Stomach (tissue), 9 donors: ENCODE results near the gene EDN1. TPM values are rescaled to one million over a fixed set of nuclear protein-coding genes. Genes with fewer than 3 reads are reported as not detected.

Experiments
- DNase-seq, 2 donors: peaks; one replicate each; pipeline versions ENCODE4 v3.0.0 to v3.0.0-alpha.2; 2013 to 2019
- H3K27ac ChIP-seq, 5 donors: fragments of 200-600 bp in 4 of 5; sonication (generic) in 4 of 5; one replicate each; pipeline ENCODE4 v1.5.1; 2013 to 2019; ENCODE audit warnings: mild to moderate bottlenecking in 1 of 5, moderate library complexity in 1 of 5
- H3K27me3 ChIP-seq, 3 donors: fragments of 200-600 bp; sonication (generic); one replicate each; pipeline ENCODE4 v1.5.1; 2017 to 2019; ENCODE audit warnings: mixed run types in 1 of 3
- H3K36me3 ChIP-seq, 4 donors: fragments of 200-600 bp; sonication (generic); 1 replicate in 3 of 4; 2 replicates in 1 of 4; pipeline ENCODE4 v1.5.1; 2016 to 2019
- H3K4me1 ChIP-seq, 4 donors: fragments of 200-600 bp; sonication (generic); one replicate each; pipeline ENCODE4 v1.5.1; 2016 to 2019
- H3K4me3 ChIP-seq, 4 donors: fragments of 200-600 bp; sonication (generic) in 3 of 4; one replicate each; pipeline ENCODE4 v1.5.1; 2016 to 2019; ENCODE audit warnings: mild to moderate bottlenecking in 1 of 4
- H3K9me3 ChIP-seq, 4 donors: fragments of 200-600 bp; sonication (generic); one replicate each; pipeline ENCODE4 v1.5.1; 2016 to 2019
- CTCF ChIP-seq, 7 experiments: fragments of 450-650 bp in 4 of 7; fragments of 200-600 bp in 3 of 7; sonication (generic) in 3 of 7; IDR thresholded peaks; one replicate each; pipeline ENCODE4 v1.5.1; 2016 to 2019; ENCODE audit warnings: antibody characterized with exemption in 7 of 7, control low read depth in 2 of 7, mild to moderate bottlenecking in 1 of 7
- EP300 ChIP-seq: sonication (generic); formaldehyde crosslinking; IDR thresholded peaks from one replicate; pipeline ENCODE4 v1.6.1; 2017; ENCODE audit warnings: antibody characterized with exemption
- POLR2A ChIP-seq, 4 donors: fragments of 450-650 bp; IDR thresholded peaks; one replicate each; pipeline ENCODE4 v1.6.1; 2016; ENCODE audit warnings: antibody characterized with exemption in 4 of 4, control low read depth in 2 of 4, mild to moderate bottlenecking in 1 of 4, moderate library complexity in 1 of 4
- POLR2AphosphoS5 ChIP-seq, 3 donors: sonication (generic); formaldehyde crosslinking; IDR thresholded peaks; one replicate each; pipeline ENCODE4 v1.6.1; 2016; ENCODE audit warnings: antibody characterized with exemption in 3 of 3
- WGBS, 5 donors: extraction: QIAGEN DNeasy Blood & Tissue Kit in 3 of 5; methylation state at CpG; one replicate each; pipeline versions ENCODE4 v1.1.5 to v1.1.7; 2013 to 2018; 5-methylcytosine and 5-hydroxymethylcytosine counted together
- intact Hi-C: fragments of 100-400 bp; cut with DNase I; formaldehyde crosslinking; loops from one replicate; pipeline ENCODE4 v1.15.1; 2023; ENCODE audit warnings: low total_unique reads
- polyA plus RNA-seq, 3 donors: library from polyadenylated mRNA; stranded (reverse); fragments of 200-250 nt; gene quantifications; one replicate each; pipeline ENCODE4 v1.2.3, GENCODE V29; 2013
- total RNA-seq, 5 donors: library from RNA; depleted of rRNA; stranded (reverse); fragments of >200 nt; gene quantifications; one replicate each; pipeline versions ENCODE4 v1.1.0 to v1.2.3, GENCODE V29; 2014 to 2016
- donor health status: healthy with polysubstance abuse.
- donor health status: Bipolar disorder and iron deficiency.
- donor health status: healthy.

Gene EDN1
- total and polyA plus RNA-seq, 8 donors, result 0.58 to 95.1 (median 12.6) TPM

- Histone ChIP-seq H3K27ac (peak overlapping the region in 1 of 5 donors; percentile 64), H3K36me3 (no peaks in the 10 kb centered on the region), H3K27me3 (no peaks in the 10 kb centered on the region), H3K4me1 (peaks cover 0 to 20% (median 13%) of the 10 kb centered on the region in 4 donors), H3K4me3 (no peak overlapping the region), H3K9me3 (no peaks in the 10 kb centered on the region)
- 45 to 65% (median 55%) methylated on average over 7 of the region's 7 CpGs for WGBS, 5 donors
- no peak for DNase-seq
- TF ChIP-seq POLR2A (IDR thresholded peaks at IDR 0.05) (no peak), POLR2AphosphoS5 (IDR thresholded peaks at IDR 0.05) (peak in 1 of 3 donors; percentile 21)
- intact Hi-C loops, result no loop called here
These were observed 8.1 kb downstream of the EDN1 start for GRCh38 chr6:12298017-12298978.

DNA sequence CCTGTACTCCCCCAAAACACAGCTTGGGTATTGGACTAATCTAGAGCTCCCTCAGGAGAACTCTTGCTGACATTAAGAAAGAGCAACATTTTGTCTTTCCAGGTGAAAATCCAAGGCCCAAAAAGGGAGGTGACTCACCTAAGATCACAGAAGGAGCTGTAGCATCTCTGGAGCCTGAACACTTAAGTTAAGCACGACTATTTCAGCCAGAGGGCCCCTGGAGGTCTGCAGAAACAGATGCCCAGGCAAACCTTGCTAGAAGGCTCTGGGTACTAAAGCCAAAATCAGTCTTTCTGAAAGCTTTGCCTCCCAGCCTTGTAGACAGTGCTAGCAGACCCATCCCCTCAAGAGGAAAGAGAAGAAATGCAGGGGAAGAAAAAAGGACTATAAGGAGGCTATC, 8.8 kb downstream of the EDN1 start:
- H3K4me3 ChIP-seq, result no peak overlapping the region
- TF ChIP-seq EP300, result no peak
- TF ChIP-seq POLR2AphosphoS5 (IDR thresholded peaks at IDR 0.05), result no peak
- no peak for TF ChIP-seq POLR2A (IDR thresholded peaks at IDR 0.05)
- no peak for TF ChIP-seq CTCF (IDR thresholded peaks at IDR 0.05)
- H3K36me3 ChIP-seq, result no peaks in the 10 kb centered on the region
- H3K27me3 ChIP-seq, result no peaks in the 10 kb centered on the region
- DNase-seq, result no peak
- H3K4me1 ChIP-seq, result peaks cover 0 to 18% (median 13%) of the 10 kb centered on the region in 4 donors
- 75 to 86% (median 78%) methylated on average over 1 of the region's 1 CpG for WGBS, 5 donors
- intact Hi-C loops, result no loop called here
- H3K27ac ChIP-seq, result peak overlapping the region in 1 of 5 donors; percentile 64
- no peaks in the 10 kb centered on the region for H3K9me3 ChIP-seq

- intact Hi-C loops, result no loop called here
- TF ChIP-seq CTCF (IDR thresholded peaks at IDR 0.05) (no peak), POLR2AphosphoS5 (IDR thresholded peaks at IDR 0.05) (no peak), POLR2A (IDR thresholded peaks at IDR 0.05) (no peak), EP300 (no peak)
- H3K9me3 ChIP-seq, result no peaks in the 10 kb centered on the region
- peaks cover 0 to 7% (median 6%) of the 10 kb centered on the region in 4 donors for H3K4me1 ChIP-seq
- H3K36me3 ChIP-seq, result no peaks in the 10 kb centered on the region
- H3K27ac ChIP-seq, result no peak overlapping the region
- no peak overlapping the region for H3K4me3 ChIP-seq
- H3K27me3 ChIP-seq, result no peaks in the 10 kb centered on the region
- no peak for DNase-seq
- 94 to 98% (median 96%) methylated on average over 3 of the region's 3 CpGs for WGBS, 5 donors
These were observed 10.9 kb downstream of the EDN1 start for GRCh38 chr6:12301018-12301417.

DNA sequence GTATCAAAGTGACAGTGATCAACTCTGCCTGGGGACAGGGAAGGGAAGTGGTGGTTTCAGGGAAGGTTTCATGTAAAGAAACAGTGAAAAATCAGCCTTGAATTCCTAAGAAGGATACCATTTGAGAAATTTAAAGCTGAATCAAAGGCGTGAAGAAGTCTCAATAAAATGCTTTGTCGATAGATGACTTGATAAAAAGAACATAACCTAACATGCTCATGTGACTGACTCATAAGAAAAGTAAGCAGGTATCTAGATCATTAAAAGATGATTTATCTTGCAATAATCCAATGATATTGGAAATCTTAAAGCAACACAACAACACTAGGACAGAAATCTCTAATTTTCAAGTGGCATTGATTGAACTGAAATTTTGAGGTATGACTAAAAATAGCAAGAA, 14.3 kb downstream of the EDN1 start:
- Histone ChIP-seq H3K4me3 (no peak overlapping the region), H3K9me3 (no peaks in the 10 kb centered on the region), H3K27me3 (no peaks in the 10 kb centered on the region), H3K36me3 (no peaks in the 10 kb centered on the region), H3K27ac (no peak overlapping the region), H3K4me1 (no peaks in the 10 kb centered on the region)
- DNase-seq, result no peak
- intact Hi-C loops, result no loop called here
- TF ChIP-seq POLR2AphosphoS5 (IDR thresholded peaks at IDR 0.05) (no peak), POLR2A (IDR thresholded peaks at IDR 0.05) (no peak), CTCF (IDR thresholded peaks at IDR 0.05) (no peak), EP300 (no peak)
- 92 to 100% (median 99%) methylated on average over 2 of the region's 2 CpGs for WGBS, 5 donors

DNA sequence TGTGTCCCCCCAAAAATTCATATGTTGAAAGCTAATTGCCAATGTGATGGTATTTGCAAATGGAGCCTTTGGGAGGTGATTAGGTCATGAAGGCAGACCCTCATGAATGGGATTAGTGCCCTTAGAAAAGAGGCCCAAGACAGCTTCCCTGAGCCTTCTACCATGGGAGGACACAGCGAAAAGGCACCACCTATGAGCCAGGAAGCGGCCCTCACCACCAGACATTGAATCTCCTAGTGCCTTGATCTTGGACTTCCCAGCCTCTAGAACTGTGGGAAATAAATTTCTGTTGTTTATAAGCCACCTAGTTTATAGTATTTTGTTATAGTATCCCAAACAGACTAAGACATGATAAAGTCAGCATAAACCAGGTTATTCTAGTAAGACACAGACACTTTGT, 18.9 kb downstream of the EDN1 start:
- H3K4me1 ChIP-seq, result peaks cover 0 to 11% (median 4%) of the 10 kb centered on the region in 4 donors
- no peaks in the 10 kb centered on the region for H3K27me3 ChIP-seq
- WGBS, 5 donors, result 89 to 98% (median 93%) methylated on average over 2 of the region's 2 CpGs
- no peak overlapping the region for H3K4me3 ChIP-seq
- no peak overlapping the region for H3K27ac ChIP-seq
- DNase-seq, result no peak
- no peaks in the 10 kb centered on the region for H3K36me3 ChIP-seq
- intact Hi-C loops, result no loop called here
- no peak for TF ChIP-seq CTCF (IDR thresholded peaks at IDR 0.05)
- TF ChIP-seq EP300, result no peak
- TF ChIP-seq POLR2AphosphoS5 (IDR thresholded peaks at IDR 0.05), result no peak
- TF ChIP-seq POLR2A (IDR thresholded peaks at IDR 0.05), result no peak
- no peaks in the 10 kb centered on the region for H3K9me3 ChIP-seq
